Endothelial cell of umbilical vein (primary cell): ENCODE results near the gene ERAP2. TPM values are rescaled to one million over a fixed set of nuclear protein-coding genes. Genes with fewer than 3 reads are reported as not detected.

Experiments
- BruUV-seq: library from RNA; stranded (reverse); fragments of 400-500 nt; replicated peaks from 2 replicates; lab custom pipeline; 2021; lab: Mats Ljungman, UMichigan
- CTCF ChIA-PET: fragments of 300-600, 350-600 bp; sonication (Branson Sonifier 250); formaldehyde crosslinking; loops from one replicate; lab custom pipeline; 2021; ENCODE audit warnings: antibody characterized with exemption, inconsistent platforms; lab: Charles Lee
- POLR2A ChIA-PET: fragments of 300-600, 350-600 bp; sonication (Branson Sonifier 250); formaldehyde crosslinking; loops from one replicate; lab custom pipeline; 2021; ENCODE audit warnings: antibody characterized with exemption, inconsistent platforms; lab: Charles Lee
- DNase-seq: peaks from one replicate; pipeline ENCODE4 v3.0.0-alpha.2; 2011; ENCODE audit warnings: low read depth, low spot score
- FAIRE-seq: peaks from 2 replicates; lab custom pipeline; 2011; peaks lifted over from hg19 to GRCh38; lab: Jason Lieb, UNC
- H2AFZ ChIP-seq: 2 replicates; pipeline ENCODE4 v1.6.0; 2012; ENCODE audit warnings: low read depth, low read length, control low read depth, inconsistent platforms
- H3K27ac ChIP-seq: 2 replicates; pipeline ENCODE4 v1.5.1; 2011; ENCODE audit warnings: low read depth, mild to moderate bottlenecking, control low read depth, low read length, moderate library complexity; ENCODE audit not compliant: insufficient read depth
- H3K27me3 ChIP-seq, 2 experiments: 2 replicates each; pipeline versions ENCODE4 v1.6.0 to v1.6.1; 2011; ENCODE audit warnings: low read length in 2 of 2, mixed read lengths in 1 of 2; ENCODE audit not compliant: control insufficient read depth in 2 of 2, insufficient read depth in 2 of 2
- H3K36me3 ChIP-seq, 2 experiments: 2 replicates in 1 of 2; 3 replicates in 1 of 2; pipeline ENCODE4 v1.5.1; 2011; ENCODE audit warnings: low read length in 2 of 2, mild to moderate bottlenecking in 1 of 2, moderate library complexity in 1 of 2; ENCODE audit not compliant: control insufficient read depth in 2 of 2, insufficient read depth in 2 of 2; ENCODE audit errors: extremely low read depth in 1 of 2
- H3K4me1 ChIP-seq: 3 replicates; pipeline ENCODE4 v1.5.1; 2011; ENCODE audit warnings: mild to moderate bottlenecking, low read length; ENCODE audit not compliant: control insufficient read depth, insufficient read depth; ENCODE audit errors: extremely low read depth
- H3K4me2 ChIP-seq: 2 replicates; pipeline ENCODE4 v1.6.1; 2011; ENCODE audit warnings: low read length, control low read depth, mixed read lengths; ENCODE audit not compliant: insufficient read depth
- H3K4me3 ChIP-seq, 3 experiments: fragments of 200-600 bp in 1 of 3; sonication (generic), shearing (Covaris generic) in 1 of 3; replicated peaks in 1 of 3; 2 replicates each; pipeline ENCODE4 v1.5.1; 2011 to 2016; ENCODE audit warnings: control low read depth in 3 of 3, low read length in 3 of 3, mild to moderate bottlenecking in 2 of 3, inconsistent platforms in 1 of 3, low read depth in 1 of 3, moderate library complexity in 1 of 3; ENCODE audit not compliant: insufficient read depth in 1 of 3
- H3K79me2 ChIP-seq: 2 replicates; pipeline ENCODE4 v1.6.0; 2012; ENCODE audit warnings: low read length, inconsistent platforms; ENCODE audit not compliant: control insufficient read depth, insufficient read depth
- H3K9ac ChIP-seq: replicated peaks from 2 replicates; pipeline ENCODE3; 2011; ENCODE audit warnings: low read length, control low read depth; ENCODE audit not compliant: insufficient read depth; ENCODE audit errors: extremely low read depth
- H3K9me1 ChIP-seq: replicated peaks from 3 replicates; pipeline ENCODE4 v1.6.0; 2011; ENCODE audit warnings: mild to moderate bottlenecking, low read length; ENCODE audit not compliant: control insufficient read depth, insufficient read depth; ENCODE audit errors: extremely low read depth
- H3K9me3 ChIP-seq: replicated peaks from 2 replicates; pipeline ENCODE4 v1.5.1; 2012; ENCODE audit warnings: low read length, inconsistent platforms; ENCODE audit not compliant: control insufficient read depth, insufficient read depth
- H4K20me1 ChIP-seq: replicated peaks from 2 replicates; pipeline ENCODE3; 2011; ENCODE audit warnings: mild to moderate bottlenecking, low read length; ENCODE audit not compliant: control insufficient read depth, insufficient read depth; ENCODE audit errors: extremely low read depth
- CTCF ChIP-seq, 2 donors: IDR thresholded peaks; 1 replicate in 1 of 2; 2 replicates in 1 of 2; pipeline ENCODE4 v1.5.1; 2011; ENCODE audit warnings: low read length in 2 of 2, mild to moderate bottlenecking in 2 of 2, moderate library complexity in 2 of 2, control low read depth in 1 of 2, inconsistent platforms in 1 of 2, low read depth in 1 of 2; ENCODE audit not compliant: insufficient read depth in 1 of 2; ENCODE audit errors: extremely low read depth in 1 of 2
- EZH2 ChIP-seq: IDR thresholded peaks from 2 replicates; pipeline ENCODE4 v1.6.1; 2012; ENCODE audit warnings: borderline replicate concordance, low read depth, mild to moderate bottlenecking, moderate library complexity, low read length, inconsistent platforms; ENCODE audit not compliant: severe bottlenecking
- FOS ChIP-seq: IDR thresholded peaks from 2 replicates; pipeline ENCODE4 v1.6.1; 2011; ENCODE audit warnings: mild to moderate bottlenecking, low read length, moderate library complexity, borderline replicate concordance; ENCODE audit not compliant: insufficient read depth
- GATA2 ChIP-seq: IDR thresholded peaks from 2 replicates; pipeline ENCODE4 v1.7.0; 2011; ENCODE audit warnings: low read depth, mild to moderate bottlenecking, moderate library complexity, mixed read lengths, low read length; ENCODE audit not compliant: insufficient read length, insufficient read depth
- JUN ChIP-seq: IDR thresholded peaks from 2 replicates; pipeline ENCODE4 v1.6.1; 2011; ENCODE audit warnings: borderline replicate concordance, low read depth; ENCODE audit not compliant: insufficient read length, insufficient read depth
- MYC ChIP-seq: IDR thresholded peaks from one replicate; pipeline ENCODE4 v1.6.1; 2011; ENCODE audit warnings: mild to moderate bottlenecking, low read depth, low read length
- POLR2A ChIP-seq: IDR thresholded peaks from 2 replicates; pipeline ENCODE4 v1.6.1; 2012; ENCODE audit warnings: low read depth, mild to moderate bottlenecking, control low read depth, low read length
- POLR2AphosphoS5 ChIP-seq: IDR thresholded peaks from 2 replicates; pipeline ENCODE4 v1.6.1; 2012; ENCODE audit warnings: low read depth, mild to moderate bottlenecking, control low read depth, low read length, moderate library complexity; ENCODE audit not compliant: insufficient read depth
- dilution Hi-C: fragments of 300-500 bp; cut with MboI; formaldehyde crosslinking; loops from one replicate; pipeline ENCODE4 v1.15.0; 2019; ENCODE audit warnings: low sequenced_read_pairs; ENCODE audit not compliant: extremely low pct_ligation_motif_present
- intact Hi-C: fragments of 100-400 bp; cut with micrococcal nuclease; formaldehyde crosslinking; loops from one replicate; pipeline ENCODE4 v1.10.0; 2022
- polyA plus RNA-seq, 4 experiments: library from polyadenylated mRNA; depleted of rRNA in 3 of 4; stranded (reverse) in 3 of 4; unstranded in 1 of 4; fragments of >200 nt; gene quantifications; 2 replicates each; pipeline versions ENCODE4 v1.2.1 to v1.2.3, GENCODE V29; 2011 to 2012; ENCODE audit warnings: missing spikeins in 1 of 4
- total RNA-seq: library from RNA; stranded (reverse); gene quantifications from 2 replicates; pipeline ENCODE4 v1.2.3, GENCODE V29; 2021
- TF ChIP-seq, protein P1 (sequence below): IDR thresholded peaks from 2 replicates; pipeline ENCODE4 v1.6.1; 2011; ENCODE audit not compliant: insufficient read depth, insufficient read length

ERAP2 gene
- total and polyA plus RNA-seq, 2 donors (not counting 3 experiments of a cell fraction or from before 2014, with no cell fraction given) = 3.1 to 10.0 TPM

DNA sequence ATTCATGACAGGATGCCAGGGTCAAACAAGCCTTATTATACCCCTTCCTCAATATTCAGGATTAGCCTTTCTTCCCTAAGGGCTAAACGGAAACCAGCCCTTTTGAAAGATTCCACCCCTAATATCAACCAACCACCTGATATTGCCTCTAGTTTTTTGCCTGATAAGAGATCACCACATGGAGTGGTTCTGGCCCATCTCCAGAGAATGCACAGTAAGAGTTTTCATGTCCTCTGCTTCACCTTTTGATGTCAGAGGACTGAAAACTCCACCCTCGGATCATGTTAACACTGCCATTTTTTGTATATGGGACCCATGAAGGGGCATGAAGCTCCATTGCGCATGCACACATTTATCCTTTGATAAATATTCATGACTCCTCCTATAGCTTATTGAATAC lies 53.8 kb downstream of the ERAP2 start:
- Histone ChIP-seq H3K4me3 (no peak overlapping the region), H4K20me1 (no peaks in the 10 kb centered on the region), H3K79me2 (no peaks in the 10 kb centered on the region), H3K9me1 (no peaks in the 10 kb centered on the region), H3K27ac (no peak overlapping the region), H3K9me3 (no peaks in the 10 kb centered on the region), H3K27me3 (no peaks in the 10 kb centered on the region), H3K9ac (no peak overlapping the region), H2AFZ (no peak overlapping the region), H3K36me3 (no peaks in the 10 kb centered on the region), H3K4me2 (no peak overlapping the region), H3K4me1 (peaks cover 16% of the 10 kb centered on the region)
- dilution Hi-C loops = no loop called here
- ChIA-PET CTCF (interaction anchor here (1.0 to 2.6 kb wide), 2 partner anchors 49 to 61 kb away, joined by 3 to 7 read pairs; no protein-coding TSS in a partner anchor), POLR2A (no interaction called here)
- FAIRE-seq = no peak
- intact Hi-C loops = loop anchor here (10.0 kb wide), 1 partner anchor 1845 kb away; the partner anchor contains the start of gene RGMB
- BruUV-seq = no TSS peak
- no peak for TF ChIP-seq CTCF (IDR thresholded peaks at IDR 0.05; ENCODE audit: extremely low read depth in 1 of 2, insufficient read depth in 1 of 2, low read depth in 1 of 2, low read length in 2 of 2)
- TF ChIP-seq GATA2 = no peak
- TF ChIP-seq MYC = no peak
- TF ChIP-seq, protein P1, sequence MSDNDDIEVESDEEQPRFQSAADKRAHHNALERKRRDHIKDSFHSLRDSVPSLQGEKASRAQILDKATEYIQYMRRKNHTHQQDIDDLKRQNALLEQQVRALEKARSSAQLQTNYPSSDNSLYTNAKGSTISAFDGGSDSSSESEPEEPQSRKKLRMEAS = no peak
- TF ChIP-seq FOS = no peak
- no peak for TF ChIP-seq EZH2
- no peak for TF ChIP-seq JUN
- TF ChIP-seq POLR2AphosphoS5 = no peak
- no peak for TF ChIP-seq POLR2A
- DNase-seq = no peak
